Endodermal cell (in vitro differentiated cells): ENCODE data around the gene PCGF5. TPM values are rescaled to one million over a fixed set of nuclear protein-coding genes. Genes with fewer than 3 reads are reported as not detected.

Source experiments
- DNase-seq: peaks from one replicate; pipeline ENCODE4 v3.0.0-alpha.2; 2017
- H3K27ac ChIP-seq: 2 replicates; pipeline ENCODE4 v1.5.1; 2013; ENCODE audit warnings: mild to moderate bottlenecking, low read depth, low read length, moderate library complexity
- H3K27me3 ChIP-seq: 2 replicates; pipeline ENCODE4 v1.6.1; 2013; ENCODE audit warnings: mild to moderate bottlenecking, low read length, moderate library complexity; ENCODE audit not compliant: insufficient read depth, control insufficient read depth, poor library complexity, severe bottlenecking
- H3K36me3 ChIP-seq: 2 replicates; pipeline ENCODE4 v1.7.0; 2013; ENCODE audit warnings: mild to moderate bottlenecking, low read length, moderate library complexity; ENCODE audit not compliant: control insufficient read depth, insufficient read depth
- H3K4me1 ChIP-seq: one replicate; pipeline ENCODE4 v1.7.0; 2013; ENCODE audit warnings: low read length; ENCODE audit not compliant: control insufficient read depth, insufficient read depth
- H3K4me3 ChIP-seq: 2 replicates; pipeline ENCODE4 v1.5.1; 2013; ENCODE audit warnings: mild to moderate bottlenecking, low read length, moderate library complexity
- H3K9ac ChIP-seq: 2 replicates; pipeline ENCODE4 v1.6.1; 2013; ENCODE audit warnings: mild to moderate bottlenecking, low read length, moderate library complexity; ENCODE audit not compliant: poor library complexity, severe bottlenecking; ENCODE audit errors: extremely low read depth
- H3K9me3 ChIP-seq: 2 replicates; pipeline ENCODE4 v1.6.1; 2013; ENCODE audit warnings: mild to moderate bottlenecking, low read length, moderate library complexity; ENCODE audit not compliant: control insufficient read depth
- H3K27ac Mint-ChIP-seq: 2 replicates; pipeline ENCODE4 v1.8.0; 2020; ENCODE audit warnings: mixed read lengths
- H3K27me3 Mint-ChIP-seq: 2 replicates; pipeline ENCODE4 v1.8.0; 2021; ENCODE audit warnings: mild to moderate bottlenecking, mixed read lengths; ENCODE audit not compliant: insufficient read depth
- H3K36me3 Mint-ChIP-seq: 2 replicates; pipeline ENCODE4 v1.8.0; 2020; ENCODE audit warnings: low read depth, mixed read lengths
- H3K4me1 Mint-ChIP-seq: 2 replicates; pipeline ENCODE4 v1.8.0; 2020; ENCODE audit warnings: mixed read lengths
- H3K4me3 Mint-ChIP-seq: 2 replicates; pipeline ENCODE4 v1.8.0; 2020; ENCODE audit warnings: mild to moderate bottlenecking, moderate library complexity, mixed read lengths
- H3K9me3 Mint-ChIP-seq: 2 replicates; pipeline ENCODE4 v1.8.0; 2020; ENCODE audit warnings: mild to moderate bottlenecking, mixed read lengths
- CTCF ChIP-seq: fragments of 200-600 bp; sonication (generic); conservative IDR thresholded peaks from 2 replicates; pipeline ENCODE4 v1.5.0; 2021; ENCODE audit warnings: antibody characterized with exemption, mild to moderate bottlenecking
- WGBS, 2 experiments: methylation state at CpG; one replicate each; pipeline versions ENCODE4 v1.1.5 to v1.1.7; 2013; ENCODE audit warnings: missing lambda C conversion rate in 2 of 2, mixed read lengths in 1 of 2; ENCODE audit not compliant: insufficient coverage in 1 of 2, insufficient read length in 1 of 2; 5-methylcytosine and 5-hydroxymethylcytosine counted together
- total RNA-seq, 2 donors: library from RNA; stranded (reverse); fragmentation: NEBNext Ultra II Directional in 1 of 2; extraction: Animal tissue kit (Norgen Biotek cat#: 25700) in 1 of 2; gene quantifications; 2 replicates in 1 of 2; 3 replicates in 1 of 2; pipeline ENCODE4 v1.2.1, GENCODE V29; 2021

PCGF5 gene
- total RNA-seq, 2 donors from 2014 or later = 6.8 to 9.2 TPM

DNA sequence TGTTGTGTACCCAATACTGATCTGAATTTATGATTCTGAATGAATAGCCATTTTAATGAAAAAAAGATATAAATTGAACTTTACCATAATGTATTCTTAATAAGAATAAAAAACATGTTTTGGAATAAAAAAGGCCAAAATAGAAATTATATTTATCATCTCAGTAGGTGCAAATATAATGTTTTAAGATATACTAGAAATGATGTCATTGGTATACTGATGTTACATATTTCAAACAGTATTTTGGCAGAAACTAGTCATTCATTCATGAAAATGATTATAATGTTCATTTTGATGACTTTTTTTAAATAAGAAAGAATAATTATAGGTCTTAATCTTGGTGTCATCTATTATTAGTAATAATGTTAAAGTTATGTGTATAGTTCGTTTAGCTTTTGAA lies 9.2 kb downstream of the PCGF5 start:
- Mint-ChIP-seq H3K27me3 (peaks cover 14% of the 10 kb centered on the region), H3K36me3 (no peaks in the 10 kb centered on the region), H3K4me3 (no peak overlapping the region), H3K27ac (no peak overlapping the region), H3K9me3 (no peaks in the 10 kb centered on the region), H3K4me1 (no peaks in the 10 kb centered on the region)
- H3K9ac ChIP-seq = no peak overlapping the region
- no peaks in the 10 kb centered on the region for H3K36me3 ChIP-seq
- TF ChIP-seq CTCF = no peak
- no peak overlapping the region for H3K27ac ChIP-seq
- DNase-seq = no peak
- WGBS, 2 experiments = 45% methylated on average over 1 of the region's 1 CpG; no CpG with 5 or more reads in 1 of the 2 experiments
- peaks cover 4% of the 10 kb centered on the region for H3K4me1 ChIP-seq
- H3K4me3 ChIP-seq = no peak overlapping the region
- no peaks in the 10 kb centered on the region for H3K27me3 ChIP-seq
- H3K9me3 ChIP-seq = no peaks in the 10 kb centered on the region

- Histone ChIP-seq H3K27ac (no peak overlapping the region), H3K36me3 (no peaks in the 10 kb centered on the region), H3K9ac (no peak overlapping the region), H3K4me3 (no peak overlapping the region), H3K27me3 (no peaks in the 10 kb centered on the region), H3K4me1 (peaks cover 4% of the 10 kb centered on the region), H3K9me3 (no peaks in the 10 kb centered on the region)
- H3K4me1 Mint-ChIP-seq = peaks cover 3% of the 10 kb centered on the region
- H3K9me3 Mint-ChIP-seq = no peaks in the 10 kb centered on the region
- no peak overlapping the region for H3K4me3 Mint-ChIP-seq
- H3K27ac Mint-ChIP-seq = no peak overlapping the region
- no peak for TF ChIP-seq CTCF
- peaks cover 42% of the 10 kb centered on the region for H3K27me3 Mint-ChIP-seq
- H3K36me3 Mint-ChIP-seq = no peaks in the 10 kb centered on the region
- DNase-seq = no peak
- WGBS, 2 experiments = 70 to 100% methylated on average over 1 of the region's 1 CpG
Measured at GRCh38 chr10:91238191-91238590, 17.7 kb downstream of the PCGF5 start.

DNA sequence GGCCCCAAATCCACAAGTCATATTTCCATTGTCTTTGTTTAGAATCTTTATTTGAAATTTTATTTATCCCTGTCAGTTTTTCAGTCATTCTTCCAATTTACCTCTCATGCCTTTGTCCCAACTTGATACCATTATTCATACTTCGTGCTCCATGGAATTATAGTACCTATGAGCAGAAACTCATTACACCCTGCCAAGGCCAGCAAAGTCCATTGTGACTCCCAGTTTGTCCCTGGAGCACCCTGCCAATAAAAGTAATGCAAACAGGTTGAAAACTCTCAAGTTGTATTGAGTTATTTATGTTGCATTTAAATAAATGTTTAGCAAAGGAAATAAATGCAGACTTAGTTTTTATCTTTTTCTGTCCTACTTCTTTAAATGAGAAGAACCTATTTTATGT lies 19.3 kb downstream of the PCGF5 start:
- H3K4me3 Mint-ChIP-seq = no peak overlapping the region
- peaks cover 4% of the 10 kb centered on the region for H3K4me1 ChIP-seq
- H3K27me3 ChIP-seq = no peaks in the 10 kb centered on the region
- H3K9ac ChIP-seq = no peak overlapping the region
- H3K36me3 Mint-ChIP-seq = no peaks in the 10 kb centered on the region
- no peaks in the 10 kb centered on the region for H3K9me3 ChIP-seq
- TF ChIP-seq CTCF = no peak
- H3K4me1 Mint-ChIP-seq = peaks cover 3% of the 10 kb centered on the region
- DNase-seq = no peak
- H3K27ac ChIP-seq = no peak overlapping the region
- no peaks in the 10 kb centered on the region for H3K9me3 Mint-ChIP-seq
- no peak overlapping the region for H3K4me3 ChIP-seq
- no peaks in the 10 kb centered on the region for H3K36me3 ChIP-seq
- whole genome bisulfite sequencing, 2 experiments = 91 to 100% methylated on average over 1 of the region's 1 CpG
- no peak overlapping the region for H3K27ac Mint-ChIP-seq
- H3K27me3 Mint-ChIP-seq = peaks cover 33% of the 10 kb centered on the region
